ENCODE data around the gene ZNF18.
"Not testable (repeated sequence)": the region's sequence is repeated elsewhere in the genome, so short reads cannot be mapped to it uniquely, and the experiment has no call there.

Gene ZNF18

DNA sequence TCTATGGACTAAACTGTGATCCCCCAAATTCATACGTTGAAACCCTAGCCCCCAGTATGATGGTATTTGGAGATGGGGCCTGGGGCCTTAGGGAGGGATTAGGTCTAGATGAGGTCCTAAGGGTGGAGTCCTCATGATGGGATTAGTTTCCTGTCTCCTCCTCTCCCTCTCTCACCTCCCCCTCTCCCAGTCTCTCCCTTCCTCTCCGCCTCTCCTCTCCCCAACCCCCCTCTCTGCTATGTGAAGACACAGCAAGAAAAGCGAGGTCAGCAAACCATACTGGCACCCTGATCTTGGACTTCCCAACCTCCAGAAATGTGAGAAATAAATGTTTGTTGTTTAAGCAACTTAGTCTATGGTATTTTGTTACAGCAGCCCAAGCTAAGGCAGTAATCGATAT is 15.4 kb downstream of the ZNF18 start:
- DNase-seq (ENCODE audit: low spot score): no peak

DNA sequence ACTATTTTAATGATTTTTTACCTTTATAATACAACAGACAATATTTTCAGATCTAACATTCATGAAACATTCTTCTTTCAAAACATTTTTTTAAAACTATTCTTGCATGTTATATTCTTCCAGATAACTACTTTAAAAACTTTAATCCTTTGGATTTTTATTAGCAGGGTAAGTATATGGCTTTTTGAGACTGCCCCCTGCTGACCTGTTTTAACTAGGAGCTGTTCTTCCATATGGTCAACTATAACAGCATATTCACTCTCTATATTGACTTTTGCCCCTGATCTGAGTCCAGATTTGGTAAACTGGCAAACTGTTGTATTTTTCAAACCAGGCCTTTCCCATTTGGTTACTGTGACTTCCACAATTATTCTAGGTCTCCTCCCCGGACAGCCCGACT is 16.5 kb downstream of the ZNF18 start:
- DNase-seq (ENCODE audit: low spot score): no peak

GRCh38 chr17:11979795-11980194 is 17.5 kb downstream of the ZNF18 start:
- no peak for DNase-seq (ENCODE audit: low spot score)

GRCh38 chr17:11972741-11973140 is 24.5 kb downstream of the ZNF18 start:
- not testable (repeated sequence) for DNase-seq (ENCODE audit: low spot score)

DNA sequence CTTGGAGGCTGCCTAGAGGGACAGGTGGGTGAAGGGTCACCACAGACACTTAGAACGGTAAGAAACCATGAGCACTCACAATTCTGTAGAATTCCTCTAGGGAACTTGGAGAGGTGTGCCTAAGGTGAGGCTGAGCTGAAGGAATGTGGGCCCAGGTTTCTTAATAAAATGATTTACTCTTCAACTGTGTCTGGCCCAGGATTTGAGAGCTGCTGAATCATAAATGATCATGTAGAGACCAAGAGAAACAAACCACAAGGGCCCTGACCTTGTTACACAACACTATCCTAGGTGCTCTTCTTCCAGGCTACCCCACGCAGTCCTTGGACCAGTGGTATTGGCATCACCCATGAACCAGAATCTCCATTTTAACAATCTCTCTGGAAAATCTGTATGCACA is 27.7 kb downstream of the ZNF18 start:
- DNase-seq (ENCODE audit: low spot score): no peak

DNA sequence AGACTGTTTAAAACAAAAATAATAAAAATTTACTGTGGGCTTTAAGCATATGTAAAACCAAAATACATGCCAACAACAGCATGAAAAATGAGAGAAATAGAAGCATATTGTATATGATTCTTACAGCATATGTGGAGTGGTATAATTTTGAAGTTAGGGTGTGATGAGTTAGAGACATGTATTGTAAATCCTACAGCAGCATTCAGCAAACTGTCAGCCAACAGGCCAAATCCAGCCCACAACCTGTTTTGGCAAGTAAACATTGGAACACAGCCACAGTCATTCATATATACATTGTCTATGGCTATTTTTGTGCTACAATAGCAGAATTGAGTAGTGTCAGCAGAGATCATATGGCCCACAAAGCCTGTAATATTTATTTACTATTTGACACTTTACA is 42.3 kb downstream of the ZNF18 start:
- DNase-seq (ENCODE audit: low spot score): no peak

- no peak for DNase-seq (ENCODE audit: low spot score)
Measured at GRCh38 chr17:11953924-11954323, 43.4 kb downstream of the ZNF18 start.

- DNase-seq (ENCODE audit: low spot score): no peak
Measured at GRCh38 chr17:11952610-11953009, 44.7 kb downstream of the ZNF18 start.

- DNase-seq (ENCODE audit: low spot score): no peak
Measured at GRCh38 chr17:11950771-11951519, 46.3 kb downstream of the ZNF18 start.

- not testable (repeated sequence) for DNase-seq (ENCODE audit: low spot score)
Measured at GRCh38 chr17:11949571-11949970, 47.7 kb downstream of the ZNF18 start.

GRCh38 chr17:11948789-11949188 is 48.5 kb downstream of the ZNF18 start:
- DNase-seq (ENCODE audit: low spot score): no peak

- no peak for DNase-seq (ENCODE audit: low spot score)
Measured at GRCh38 chr17:11944587-11944986, 52.7 kb downstream of the ZNF18 start.

DNA sequence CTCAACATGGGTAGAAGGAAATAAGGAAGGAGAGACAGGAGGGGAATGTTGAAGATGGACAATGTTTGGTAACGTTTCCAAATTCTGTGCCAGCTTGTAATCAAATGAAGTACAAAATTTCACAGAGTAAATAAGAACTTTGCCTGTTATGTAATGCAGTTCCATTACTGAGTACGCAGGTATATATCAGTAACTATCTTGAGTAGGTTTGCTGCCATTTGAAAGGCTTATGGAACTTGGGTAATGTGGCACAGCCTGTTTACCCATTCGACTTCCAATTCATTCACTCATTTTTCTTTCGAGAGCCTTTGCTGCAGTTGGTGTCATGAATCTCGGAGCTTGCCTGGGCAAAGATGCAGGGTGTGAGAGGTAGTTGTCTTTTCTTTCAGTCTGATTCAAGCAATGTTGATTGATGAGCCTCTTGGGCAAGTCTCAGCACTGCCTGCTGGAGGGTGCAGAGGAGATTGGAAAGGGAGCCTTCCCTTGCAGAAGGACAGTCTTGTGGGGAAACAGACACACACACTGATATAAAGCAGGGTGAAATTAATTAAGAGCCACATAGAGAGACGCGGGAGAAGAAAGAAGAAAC is 53.4 kb downstream of the ZNF18 start:
- DNase-seq (ENCODE audit: low spot score): no peak

DNA sequence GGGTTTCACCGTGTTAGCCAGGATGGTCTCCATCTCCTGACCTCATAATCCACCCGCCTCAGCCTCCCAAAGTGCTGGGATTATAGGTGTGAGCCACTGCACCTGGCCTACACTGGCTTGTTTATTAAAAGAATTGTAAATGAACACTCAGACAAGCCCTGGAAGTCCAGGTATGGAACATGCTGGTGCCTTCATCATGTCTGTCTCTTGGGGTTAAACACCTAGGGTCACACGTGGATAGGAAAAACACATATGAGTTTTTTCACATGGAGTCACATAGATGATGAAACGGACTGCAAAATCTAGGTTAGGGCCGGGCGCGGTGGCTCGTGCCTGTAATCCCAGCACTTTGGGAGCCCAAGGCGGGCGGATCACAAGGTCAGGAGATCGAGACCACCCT is 54.2 kb downstream of the ZNF18 start:
- not testable (repeated sequence) for DNase-seq (ENCODE audit: low spot score)

- no peak for DNase-seq (ENCODE audit: low spot score)
Measured at GRCh38 chr17:11940904-11941303, 56.4 kb downstream of the ZNF18 start.

- DNase-seq (ENCODE audit: low spot score): peak; percentile 83
Measured at GRCh38 chr17:11935734-11936406, 61.4 kb downstream of the ZNF18 start.

GRCh38 chr17:11932337-11932898 is 64.9 kb downstream of the ZNF18 start:
- DNase-seq (ENCODE audit: low spot score): peak; percentile 24

- DNase-seq (ENCODE audit: low spot score): no peak
Measured at GRCh38 chr17:11928436-11928835, 68.8 kb downstream of the ZNF18 start.

All from ecto neural progenitor cell (in vitro differentiated cells).